Measurements from ENCODE around the gene UBQLN4.

DNA sequence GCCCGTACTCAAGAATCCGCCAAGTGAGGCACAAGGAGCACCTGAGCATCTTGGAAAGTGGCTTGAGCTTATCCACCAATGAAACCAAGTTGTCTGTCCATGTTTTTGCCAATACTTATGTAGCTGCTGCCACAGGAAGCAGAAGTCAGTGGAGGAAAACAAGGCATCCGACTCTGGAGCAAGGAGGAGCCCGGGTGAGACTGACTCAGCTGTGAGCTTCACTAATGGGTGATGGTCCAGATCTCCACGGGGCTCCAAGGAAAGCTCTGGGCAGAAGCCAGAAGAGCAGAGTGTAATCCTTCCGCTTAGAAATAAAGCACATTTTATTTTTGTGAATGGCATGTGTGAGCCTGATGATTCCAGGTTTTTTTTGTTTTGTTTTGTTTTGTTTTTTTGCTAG lies 20.6 kb downstream of the UBQLN4 start:
- TF ChIP-seq, protein P1, sequence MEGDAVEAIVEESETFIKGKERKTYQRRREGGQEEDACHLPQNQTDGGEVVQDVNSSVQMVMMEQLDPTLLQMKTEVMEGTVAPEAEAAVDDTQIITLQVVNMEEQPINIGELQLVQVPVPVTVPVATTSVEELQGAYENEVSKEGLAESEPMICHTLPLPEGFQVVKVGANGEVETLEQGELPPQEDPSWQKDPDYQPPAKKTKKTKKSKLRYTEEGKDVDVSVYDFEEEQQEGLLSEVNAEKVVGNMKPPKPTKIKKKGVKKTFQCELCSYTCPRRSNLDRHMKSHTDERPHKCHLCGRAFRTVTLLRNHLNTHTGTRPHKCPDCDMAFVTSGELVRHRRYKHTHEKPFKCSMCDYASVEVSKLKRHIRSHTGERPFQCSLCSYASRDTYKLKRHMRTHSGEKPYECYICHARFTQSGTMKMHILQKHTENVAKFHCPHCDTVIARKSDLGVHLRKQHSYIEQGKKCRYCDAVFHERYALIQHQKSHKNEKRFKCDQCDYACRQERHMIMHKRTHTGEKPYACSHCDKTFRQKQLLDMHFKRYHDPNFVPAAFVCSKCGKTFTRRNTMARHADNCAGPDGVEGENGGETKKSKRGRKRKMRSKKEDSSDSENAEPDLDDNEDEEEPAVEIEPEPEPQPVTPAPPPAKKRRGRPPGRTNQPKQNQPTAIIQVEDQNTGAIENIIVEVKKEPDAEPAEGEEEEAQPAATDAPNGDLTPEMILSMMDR (IDR thresholded peaks at IDR 0.05) = no peak
- TF ChIP-seq POLR2A (IDR thresholded peaks at IDR 0.05) = no peak

All from breast epithelium (tissue), 3 donors.